ENCODE results near the gene RCL1. TPM values are rescaled to one million over a fixed set of nuclear protein-coding genes. Genes with fewer than 3 reads are reported as not detected.

RCL1 gene
- total RNA-seq: 36.1 TPM

GRCh38 chr9:4792572-4793458 is at the start of gene RCL1:
RCL1 (plus strand) TSS chr9:4792944; CDS start chr9:4793092, 148 bp downstream.

Small RNA genes lying within 50 kb of the gene (small RNA-seq; reads per million reads assigned to genes)
- gene AL158147.1 (ENCODE audit: low replicate concordance) (not detected), gene MIR101-2 (ENCODE audit: low replicate concordance) (not detected)

Other genes with a start within 250 kb of the RCL1 start
- gene PLPP6, start 130.7 kb upstream of the RCL1 start, total RNA-seq: 10.3 TPM
- 6.5 TPM for gene SPATA6L, start 126.5 kb upstream of the RCL1 start, total RNA-seq
- 20.3 TPM for gene CDC37L1, start 113.4 kb upstream of the RCL1 start, total RNA-seq
- gene AK3, start 51.7 kb upstream of the RCL1 start, total RNA-seq: 190 TPM
- gene JAK2, start 192.3 kb downstream of the RCL1 start, total RNA-seq: 17.3 TPM